ENCODE measurements around the gene PINLYP.

PINLYP gene

GRCh38 chr19:43533546-43534304, 41.9 kb upstream of the PINLYP start:
- H3K9me3 ChIP-seq (ENCODE audit: insufficient read depth, low read depth, low read length) = no peaks in the 10 kb centered on the region
- H3F3A ChIP-seq (ENCODE audit: low read depth) = peaks cover 5% of the 10 kb centered on the region; the same call in 1 of the 2 replicates
- peak overlapping the region; percentile 76 for H3K9ac ChIP-seq (ENCODE audit: low read depth, low read length, poor library complexity, severe bottlenecking)

GRCh38 chr19:43534305-43534815, 41.2 kb upstream of the PINLYP start:
- Histone ChIP-seq H3K79me2 (ENCODE audit: insufficient read depth, low read length) (no peaks in the 10 kb centered on the region), H3K27me3 (ENCODE audit: insufficient read depth, low read length, poor library complexity, severe bottlenecking) (no peaks in the 10 kb centered on the region), H3K9me2 (replicated peaks; ENCODE audit: low read depth, low read length) (no peaks in the 10 kb centered on the region), H3K36me3 (ENCODE audit: insufficient read depth, low read length) (peaks cover 16% of the 10 kb centered on the region; the same call in 1 of the 2 replicates), H3F3A (ENCODE audit: low read depth) (peaks cover 5% of the 10 kb centered on the region; the same call in 1 of the 2 replicates), H3K9ac (ENCODE audit: low read depth, low read length, poor library complexity, severe bottlenecking) (no peak overlapping the region), H3K4me1 (ENCODE audit: insufficient read depth, low read length, poor library complexity, severe bottlenecking) (peaks cover 4% of the 10 kb centered on the region), H4K20me1 (ENCODE audit: insufficient read depth, low read length, poor library complexity, severe bottlenecking) (no peaks in the 10 kb centered on the region), H3K4me3 (ENCODE audit: low read length, poor library complexity, severe bottlenecking) (peak overlapping the region; percentile 75), H2AFZ (ENCODE audit: low read length) (no peak overlapping the region), H3K4me2 (ENCODE audit: low read depth, low read length, poor library complexity, severe bottlenecking) (peak overlapping the region; percentile 81), H3K9me3 (ENCODE audit: insufficient read depth, low read depth, low read length) (no peaks in the 10 kb centered on the region)
- TF ChIP-seq CTCF (conservative IDR thresholded peaks at IDR 0.05; ENCODE audit: low read length) = no peak

More at GRCh38 chr19:43533546-43534304, 41.9 kb upstream of the PINLYP start:
- H3K27me3 ChIP-seq (ENCODE audit: insufficient read depth, low read length, poor library complexity, severe bottlenecking) = no peaks in the 10 kb centered on the region
- no peaks in the 10 kb centered on the region for H3K9me2 ChIP-seq (replicated peaks; ENCODE audit: low read depth, low read length)
- peak overlapping the region; percentile 81 for H3K4me2 ChIP-seq (ENCODE audit: low read depth, low read length, poor library complexity, severe bottlenecking)
- H2AFZ ChIP-seq (ENCODE audit: low read length) = peak overlapping the region; percentile 71
- no peaks in the 10 kb centered on the region for H3K79me2 ChIP-seq (ENCODE audit: insufficient read depth, low read length)
- H3K4me3 ChIP-seq (ENCODE audit: low read length, poor library complexity, severe bottlenecking) = peak overlapping the region; percentile 75
- TF ChIP-seq CTCF (conservative IDR thresholded peaks at IDR 0.05; ENCODE audit: low read length) = no peak
- no peak for TF ChIP-seq EZH2phosphoT487 (IDR thresholded peaks at IDR 0.05; ENCODE audit: borderline replicate concordance)
- H3K36me3 ChIP-seq (ENCODE audit: insufficient read depth, low read length) = peaks cover 10% of the 10 kb centered on the region; the same call in 1 of the 2 replicates
- peaks cover 4% of the 10 kb centered on the region for H3K4me1 ChIP-seq (ENCODE audit: insufficient read depth, low read length, poor library complexity, severe bottlenecking)
- no peaks in the 10 kb centered on the region for H4K20me1 ChIP-seq (ENCODE audit: insufficient read depth, low read length, poor library complexity, severe bottlenecking)

- H2AFZ ChIP-seq (ENCODE audit: low read length) = no peak overlapping the region
- no peaks in the 10 kb centered on the region for H3K79me2 ChIP-seq (ENCODE audit: insufficient read depth, low read length)
- TF ChIP-seq EZH2phosphoT487 (IDR thresholded peaks at IDR 0.05; ENCODE audit: borderline replicate concordance) = no peak
- TF ChIP-seq CTCF (conservative IDR thresholded peaks at IDR 0.05; ENCODE audit: low read length) = peak; percentile 54
- no peaks in the 10 kb centered on the region for H3K27me3 ChIP-seq (ENCODE audit: insufficient read depth, low read length, poor library complexity, severe bottlenecking)
- no peaks in the 10 kb centered on the region for H3K9me3 ChIP-seq (ENCODE audit: insufficient read depth, low read depth, low read length)
- peaks cover 4% of the 10 kb centered on the region for H3K4me1 ChIP-seq (ENCODE audit: insufficient read depth, low read length, poor library complexity, severe bottlenecking)
- no peaks in the 10 kb centered on the region for H3K9me2 ChIP-seq (replicated peaks; ENCODE audit: low read depth, low read length)
- no peak overlapping the region for H3K4me2 ChIP-seq (ENCODE audit: low read depth, low read length, poor library complexity, severe bottlenecking)
- peaks cover 21% of the 10 kb centered on the region; the same call in 1 of the 2 replicates for H3K36me3 ChIP-seq (ENCODE audit: insufficient read depth, low read length)
- H3K4me3 ChIP-seq (ENCODE audit: low read length, poor library complexity, severe bottlenecking) = no peak overlapping the region
- peaks cover 5% of the 10 kb centered on the region; the same call in 1 of the 2 replicates for H3F3A ChIP-seq (ENCODE audit: low read depth)
- no peak overlapping the region for H3K9ac ChIP-seq (ENCODE audit: low read depth, low read length, poor library complexity, severe bottlenecking)
- H4K20me1 ChIP-seq (ENCODE audit: insufficient read depth, low read length, poor library complexity, severe bottlenecking) = no peaks in the 10 kb centered on the region
These were observed 40.5 kb upstream of the PINLYP start for GRCh38 chr19:43534816-43535761.
